CD14-positive monocyte (primary cell): ENCODE data around the gene HTR3C. TPM values are rescaled to one million over a fixed set of nuclear protein-coding genes. Genes with fewer than 3 reads are reported as not detected.

Experiments
- DNase-seq, 3 donors: peaks; one replicate each; pipeline ENCODE4 v3.0.0-alpha.2; 2011 to 2022
- H2AFZ ChIP-seq: 2 replicates; pipeline ENCODE4 v1.6.0; 2012; ENCODE audit warnings: mild to moderate bottlenecking, low read depth, low read length, inconsistent platforms; ENCODE audit not compliant: insufficient read depth, poor library complexity, severe bottlenecking
- H3K27ac ChIP-seq, 2 donors: 1 replicate in 1 of 2; 2 replicates in 1 of 2; pipeline ENCODE4 v1.5.1; 2012 to 2013; ENCODE audit warnings: low read length in 2 of 2, control low read depth in 1 of 2, inconsistent platforms in 1 of 2, low read depth in 1 of 2, mild to moderate bottlenecking in 1 of 2
- H3K27me3 ChIP-seq, 2 donors: one replicate each; pipeline versions ENCODE4 v1.6.0 to v1.6.1; 2011 to 2013; ENCODE audit warnings: low read length in 2 of 2; ENCODE audit not compliant: control insufficient read depth in 2 of 2, insufficient read depth in 2 of 2
- H3K36me3 ChIP-seq, 2 donors: replicated peaks in 1 of 2; 1 replicate in 1 of 2; 2 replicates in 1 of 2; pipeline versions ENCODE4 v1.5.1 to v1.6.1; 2012 to 2013; ENCODE audit warnings: low read length in 2 of 2, control low read depth in 1 of 2, inconsistent platforms in 1 of 2, mild to moderate bottlenecking in 1 of 2; ENCODE audit not compliant: insufficient read depth in 2 of 2, control insufficient read depth in 1 of 2
- H3K4me1 ChIP-seq, 2 donors: 1 replicate in 1 of 2; 2 replicates in 1 of 2; pipeline versions ENCODE4 v1.5.1 to v1.6.1; 2012 to 2013; ENCODE audit warnings: low read length in 2 of 2, control low read depth in 1 of 2, inconsistent platforms in 1 of 2, mild to moderate bottlenecking in 1 of 2, moderate library complexity in 1 of 2; ENCODE audit not compliant: insufficient read depth in 2 of 2, control insufficient read depth in 1 of 2
- H3K4me2 ChIP-seq: replicated peaks from 2 replicates; pipeline ENCODE3; 2012; ENCODE audit warnings: low read length, moderate library complexity, mild to moderate bottlenecking; ENCODE audit not compliant: poor library complexity, severe bottlenecking; ENCODE audit errors: extremely low read depth
- H3K4me3 ChIP-seq, 3 experiments: fragments of 200-600 bp in 1 of 3; sonication (generic) in 1 of 3; replicated peaks in 1 of 3; 1 replicate in 2 of 3; 2 replicates in 1 of 3; pipeline ENCODE4 v1.5.1; 2011 to 2013; ENCODE audit warnings: low read length in 3 of 3, mild to moderate bottlenecking in 3 of 3, control low read depth in 2 of 3, low read depth in 2 of 3, inconsistent platforms in 1 of 3, moderate library complexity in 1 of 3
- H3K79me2 ChIP-seq: 2 replicates; pipeline ENCODE4 v1.6.0; 2012; ENCODE audit warnings: mild to moderate bottlenecking, control low read depth, inconsistent platforms, low read length, moderate library complexity; ENCODE audit not compliant: insufficient read depth
- H3K9ac ChIP-seq: 2 replicates; pipeline ENCODE4 v1.6.0; 2017; ENCODE audit warnings: low read length, mild to moderate bottlenecking; ENCODE audit not compliant: insufficient read depth, poor library complexity, severe bottlenecking
- H3K9me3 ChIP-seq, 2 donors: replicated peaks in 1 of 2; 1 replicate in 1 of 2; 2 replicates in 1 of 2; pipeline versions ENCODE4 v1.5.1 to v1.6.1; 2012 to 2013; ENCODE audit warnings: low read length in 2 of 2, control low read depth in 1 of 2; ENCODE audit not compliant: control insufficient read depth in 1 of 2, insufficient read depth in 1 of 2
- H4K20me1 ChIP-seq: 2 replicates; pipeline ENCODE4 v1.6.0; 2012; ENCODE audit warnings: mild to moderate bottlenecking, low read length, control low read depth, moderate library complexity; ENCODE audit not compliant: insufficient read depth
- H3K27ac Mint-ChIP-seq, 7 donors: one replicate each; pipeline ENCODE4 v1.8.0; 2020; ENCODE audit warnings: mild to moderate bottlenecking in 7 of 7, mixed read lengths in 7 of 7, moderate library complexity in 6 of 7, inconsistent platforms in 2 of 7
- H3K27me3 Mint-ChIP-seq, 3 donors: one replicate each; pipeline ENCODE4 v1.8.0; 2021 to 2022; ENCODE audit warnings: low read depth in 3 of 3, mild to moderate bottlenecking in 3 of 3, mixed read lengths in 3 of 3, moderate library complexity in 3 of 3, inconsistent platforms in 1 of 3
- H3K36me3 Mint-ChIP-seq, 2 donors: one replicate each; pipeline ENCODE4 v1.8.0; 2020; ENCODE audit warnings: mixed read lengths in 2 of 2, inconsistent platforms in 1 of 2, mild to moderate bottlenecking in 1 of 2
- H3K4me1 Mint-ChIP-seq: one replicate; pipeline ENCODE4 v1.8.0; 2020; ENCODE audit warnings: mild to moderate bottlenecking, mixed read lengths
- H3K4me3 Mint-ChIP-seq, 2 donors: one replicate each; pipeline ENCODE4 v1.8.0; 2020; ENCODE audit warnings: mild to moderate bottlenecking in 2 of 2, mixed read lengths in 2 of 2, moderate library complexity in 1 of 2
- H3K9me3 Mint-ChIP-seq, 7 donors: one replicate each; pipeline ENCODE4 v1.8.0; 2020 to 2022; ENCODE audit warnings: mixed read lengths in 7 of 7, mild to moderate bottlenecking in 6 of 7, moderate library complexity in 6 of 7, inconsistent platforms in 2 of 7
- CTCF ChIP-seq: fragments of 200-600 bp; IDR thresholded peaks from one replicate; pipeline ENCODE4 v1.8.0; 2022; ENCODE audit warnings: antibody characterized with exemption, mild to moderate bottlenecking
- WGBS: methylation state at CpG from one replicate; pipeline ENCODE4 v1.1.5; 2013; ENCODE audit warnings: missing lambda C conversion rate; ENCODE audit not compliant: insufficient coverage; 5-methylcytosine and 5-hydroxymethylcytosine counted together
- intact Hi-C, 2 donors: fragments of 100-400 bp; cut with micrococcal nuclease; formaldehyde crosslinking; loops; one replicate each; pipeline versions ENCODE4 v1.15.0 to v1.15.1; 2023
- polyA plus RNA-seq, 3 donors: library from polyadenylated mRNA; depleted of rRNA in 1 of 3; unstranded in 2 of 3; stranded (reverse) in 1 of 3; fragments of 300-500 nt in 2 of 3; fragments of >200 nt in 1 of 3; fragmentation: Illumina TruSeq in 2 of 3; gene quantifications; 1 replicate in 2 of 3; 2 replicates in 1 of 3; pipeline ENCODE4 v1.2.3, GENCODE V29; 2012 to 2021

The HTR3C gene
- polyA plus RNA-seq, 3 donors: not detected

DNA sequence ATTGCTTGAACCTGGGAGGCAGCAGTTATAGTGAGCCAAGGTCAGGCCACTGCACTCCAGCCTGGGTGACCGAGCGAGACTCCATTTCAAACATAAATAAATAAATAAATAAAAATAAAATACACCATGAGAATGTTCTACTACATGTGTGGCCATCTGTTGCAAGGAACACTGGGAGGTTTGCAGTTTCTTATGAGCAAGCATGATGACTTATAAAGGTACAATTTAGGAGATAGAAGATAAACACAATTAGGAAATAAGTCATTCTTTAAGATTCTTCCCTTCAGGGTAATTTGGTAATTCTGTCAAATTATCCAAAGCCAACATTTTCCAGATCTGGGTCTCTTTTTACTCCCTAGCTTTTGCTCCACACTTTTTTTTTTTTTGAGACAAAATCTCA lies 13.4 kb downstream of the HTR3C start:
- no peak for TF ChIP-seq CTCF
- H2AFZ ChIP-seq: no peak overlapping the region
- no CpG with 5 or more reads among the region's 2 CpGs for WGBS

GRCh38 chr3:184067573-184068055 lies 14.8 kb downstream of the HTR3C start:
- Histone ChIP-seq H2AFZ (no peak overlapping the region), H3K4me3 (no peak overlapping the region), H3K27me3 (no peaks in the 10 kb centered on the region), H3K9ac (no peak overlapping the region), H4K20me1 (no peaks in the 10 kb centered on the region), H3K27ac (no peak overlapping the region), H3K9me3 (peaks cover 5 to 15% of the 10 kb centered on the region in 2 donors), H3K36me3 (no peaks in the 10 kb centered on the region), H3K79me2 (no peaks in the 10 kb centered on the region), H3K4me2 (no peak overlapping the region), H3K4me1 (no peaks in the 10 kb centered on the region)
- TF ChIP-seq CTCF: no peak
- Mint-ChIP-seq H3K36me3 (no peaks in the 10 kb centered on the region), H3K9me3 (peaks cover 9 to 27% (median 17%) of the 10 kb centered on the region in 7 donors), H3K4me3 (no peak overlapping the region), H3K4me1 (no peaks in the 10 kb centered on the region), H3K27ac (no peak overlapping the region), H3K27me3 (peaks cover 2 to 10% (median 4%) of the 10 kb centered on the region in 3 donors)
- WGBS: 80% methylated on average over 1 of the region's 6 CpGs
- intact Hi-C loops: no loop called here
- DNase-seq: no peak

More for the DNA sequence above, 13.4 kb downstream of the HTR3C start:
- Mint-ChIP-seq H3K4me3 (no peak overlapping the region), H3K27ac (no peak overlapping the region), H3K36me3 (no peaks in the 10 kb centered on the region), H3K27me3 (peaks cover 3 to 8% (median 4%) of the 10 kb centered on the region in 3 donors), H3K9me3 (peaks cover 9 to 20% (median 16%) of the 10 kb centered on the region in 7 donors), H3K4me1 (peaks cover 2% of the 10 kb centered on the region)
- H3K4me3 ChIP-seq: no peak overlapping the region
- intact Hi-C loops: no loop called here
- peaks cover 5 to 13% of the 10 kb centered on the region in 2 donors for H3K9me3 ChIP-seq
- no peaks in the 10 kb centered on the region for H4K20me1 ChIP-seq
- H3K79me2 ChIP-seq: no peaks in the 10 kb centered on the region
- no peak overlapping the region for H3K4me2 ChIP-seq
- no peaks in the 10 kb centered on the region for H3K27me3 ChIP-seq
- H3K4me1 ChIP-seq: no peaks in the 10 kb centered on the region
- no peaks in the 10 kb centered on the region for H3K36me3 ChIP-seq
- no peak for DNase-seq
- no peak overlapping the region for H3K9ac ChIP-seq
- no peak overlapping the region for H3K27ac ChIP-seq
